Gastroesophageal sphincter (tissue), 4 donors: ENCODE measurements around the gene GLOD5. TPM values are rescaled to one million over a fixed set of nuclear protein-coding genes. Genes with fewer than 3 reads are reported as not detected.

Source experiments
- ATAC-seq: fragments of 150-250 bp; one replicate; pipeline ENCODE4 v1.9.1; 2016; ENCODE audit warnings: mild to moderate bottlenecking, moderate library complexity
- H3K27ac ChIP-seq, 4 donors: fragments of 200-600 bp; sonication (generic) in 3 of 4; 1 replicate in 3 of 4; 2 replicates in 1 of 4; pipeline ENCODE4 v1.5.1; 2016 to 2019
- H3K27me3 ChIP-seq: fragments of 200-600 bp; sonication (generic); one replicate; pipeline ENCODE4 v1.5.1; 2019
- H3K36me3 ChIP-seq, 2 donors: fragments of 200-600 bp; sonication (generic); one replicate each; pipeline ENCODE4 v1.5.1; 2019; ENCODE audit warnings: control low read depth in 1 of 2
- H3K4me1 ChIP-seq, 3 donors: fragments of 200-600 bp; sonication (generic); 1 replicate in 2 of 3; 2 replicates in 1 of 3; pipeline ENCODE4 v1.5.1; 2016 to 2019; ENCODE audit warnings: control low read depth in 2 of 3
- H3K4me3 ChIP-seq, 2 donors: fragments of 200-600 bp; sonication (generic); one replicate each; pipeline ENCODE4 v1.5.1; 2019; ENCODE audit warnings: mild to moderate bottlenecking in 1 of 2, moderate library complexity in 1 of 2
- H3K9me3 ChIP-seq, 3 donors: fragments of 200-600 bp; sonication (generic); one replicate each; pipeline ENCODE4 v1.5.1; 2017 to 2019; ENCODE audit warnings: control low read depth in 2 of 3
- EP300 ChIP-seq: sonication (generic); formaldehyde crosslinking; IDR thresholded peaks from one replicate; pipeline ENCODE4 v1.6.1; 2017; ENCODE audit warnings: antibody characterized with exemption, mild to moderate bottlenecking
- POLR2A ChIP-seq, 2 donors: fragments of 450-650 bp; IDR thresholded peaks; one replicate each; pipeline ENCODE4 v1.6.1; 2017; ENCODE audit warnings: antibody characterized with exemption in 2 of 2, mild to moderate bottlenecking in 2 of 2, moderate library complexity in 1 of 2
- POLR2AphosphoS5 ChIP-seq: sonication (generic); formaldehyde crosslinking; IDR thresholded peaks from one replicate; pipeline ENCODE4 v1.6.1; 2017; ENCODE audit warnings: antibody characterized with exemption
- WGBS, 2 donors: methylation state at CpG; one replicate each; pipeline ENCODE4 v1.1.5; 2018; ENCODE audit warnings: low coverage in 1 of 2; 5-methylcytosine and 5-hydroxymethylcytosine counted together
- total RNA-seq, 4 donors: library from RNA; depleted of rRNA; stranded (reverse); fragments of >200 nt; gene quantifications; one replicate each; pipeline ENCODE4 v1.1.0, GENCODE V29; 2016
- TF ChIP-seq, protein P1 (sequence below), 4 experiments: fragments of 200-600 bp in 2 of 4; fragments of 450-650 bp in 2 of 4; sonication (generic) in 1 of 4; IDR thresholded peaks; one replicate each; pipeline ENCODE4 v1.5.1; 2017 to 2019; ENCODE audit warnings: antibody characterized with exemption in 4 of 4, mild to moderate bottlenecking in 2 of 4, moderate library complexity in 2 of 4

Gene GLOD5
- total RNA-seq, 4 donors from 2014 or later, result not detected

DNA sequence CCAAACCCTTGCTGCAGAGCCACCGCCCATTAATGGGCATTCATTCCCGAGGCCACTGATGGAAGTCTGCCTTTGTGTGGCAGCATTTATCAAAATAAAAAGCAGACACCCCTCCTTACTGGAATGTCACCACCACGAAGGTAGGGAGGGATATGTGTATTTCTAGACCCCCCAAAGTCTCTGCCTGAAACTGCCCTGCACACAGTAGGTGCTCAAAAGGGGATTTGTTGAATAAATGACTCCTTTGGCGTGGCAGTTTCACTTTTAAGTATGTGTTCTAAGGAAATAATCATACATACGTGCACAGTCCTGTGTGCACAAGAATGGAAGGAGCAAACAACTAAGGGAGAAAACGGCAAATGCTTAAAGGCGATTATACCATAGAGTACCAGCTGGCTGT, 23.6 kb upstream of the GLOD5 start:
- peak overlapping the region; percentile 59 to 94 for H3K4me3 ChIP-seq
- WGBS, 2 donors, result 46% methylated on average over 6 of the region's 7 CpGs; no CpG with 5 or more reads in 1 of the 2 donors
- TF ChIP-seq, protein P1, sequence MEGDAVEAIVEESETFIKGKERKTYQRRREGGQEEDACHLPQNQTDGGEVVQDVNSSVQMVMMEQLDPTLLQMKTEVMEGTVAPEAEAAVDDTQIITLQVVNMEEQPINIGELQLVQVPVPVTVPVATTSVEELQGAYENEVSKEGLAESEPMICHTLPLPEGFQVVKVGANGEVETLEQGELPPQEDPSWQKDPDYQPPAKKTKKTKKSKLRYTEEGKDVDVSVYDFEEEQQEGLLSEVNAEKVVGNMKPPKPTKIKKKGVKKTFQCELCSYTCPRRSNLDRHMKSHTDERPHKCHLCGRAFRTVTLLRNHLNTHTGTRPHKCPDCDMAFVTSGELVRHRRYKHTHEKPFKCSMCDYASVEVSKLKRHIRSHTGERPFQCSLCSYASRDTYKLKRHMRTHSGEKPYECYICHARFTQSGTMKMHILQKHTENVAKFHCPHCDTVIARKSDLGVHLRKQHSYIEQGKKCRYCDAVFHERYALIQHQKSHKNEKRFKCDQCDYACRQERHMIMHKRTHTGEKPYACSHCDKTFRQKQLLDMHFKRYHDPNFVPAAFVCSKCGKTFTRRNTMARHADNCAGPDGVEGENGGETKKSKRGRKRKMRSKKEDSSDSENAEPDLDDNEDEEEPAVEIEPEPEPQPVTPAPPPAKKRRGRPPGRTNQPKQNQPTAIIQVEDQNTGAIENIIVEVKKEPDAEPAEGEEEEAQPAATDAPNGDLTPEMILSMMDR (IDR thresholded peaks at IDR 0.05), result no peak
- no peak for TF ChIP-seq EP300
- no peak for TF ChIP-seq POLR2A (IDR thresholded peaks at IDR 0.05)
- no peak for TF ChIP-seq POLR2AphosphoS5

DNA sequence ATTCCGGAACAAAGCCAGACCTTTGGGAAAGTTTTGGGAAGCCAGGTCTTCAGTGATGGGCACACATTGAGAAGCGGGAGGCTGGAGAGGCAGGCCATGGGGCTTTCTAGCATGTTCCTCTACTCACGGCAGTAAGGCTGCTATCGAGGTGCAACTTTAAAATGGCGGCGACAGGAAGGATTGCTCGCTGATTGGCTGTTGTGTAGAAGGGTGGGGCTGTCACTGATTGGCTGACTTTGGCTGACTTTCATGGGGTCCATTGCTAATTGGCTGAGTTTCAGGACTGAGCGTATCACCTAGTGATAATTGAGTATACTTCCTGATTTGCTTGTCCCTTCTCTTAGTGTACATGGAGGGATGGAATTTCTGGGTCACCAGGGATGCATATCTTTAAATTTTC, 19.7 kb upstream of the GLOD5 start:
- H3K9me3 ChIP-seq, result no peaks in the 10 kb centered on the region
- no peak for ATAC-seq
- TF ChIP-seq POLR2A (IDR thresholded peaks at IDR 0.05) (no peak), EP300 (no peak)
- TF ChIP-seq, protein P1 (IDR thresholded peaks at IDR 0.05), result no peak
- H3K27me3 ChIP-seq, result no peaks in the 10 kb centered on the region
- H3K36me3 ChIP-seq, result no peaks in the 10 kb centered on the region
- 89 to 98% methylated on average over 7 of the region's 8 CpGs for WGBS, 2 donors
- peaks cover 0 to 6% (median 0%) of the 10 kb centered on the region in 3 donors for H3K4me1 ChIP-seq
- no peak overlapping the region for H3K4me3 ChIP-seq
- no peak overlapping the region for H3K27ac ChIP-seq

More for the DNA sequence above, 23.6 kb upstream of the GLOD5 start:
- Histone ChIP-seq H3K27ac (peak overlapping the region; percentile 84 to 97 (median 92)), H3K4me1 (peaks cover 0 to 12% (median 0%) of the 10 kb centered on the region in 3 donors), H3K27me3 (no peaks in the 10 kb centered on the region), H3K9me3 (no peaks in the 10 kb centered on the region), H3K36me3 (no peaks in the 10 kb centered on the region)
- ATAC-seq, result no peak

DNA sequence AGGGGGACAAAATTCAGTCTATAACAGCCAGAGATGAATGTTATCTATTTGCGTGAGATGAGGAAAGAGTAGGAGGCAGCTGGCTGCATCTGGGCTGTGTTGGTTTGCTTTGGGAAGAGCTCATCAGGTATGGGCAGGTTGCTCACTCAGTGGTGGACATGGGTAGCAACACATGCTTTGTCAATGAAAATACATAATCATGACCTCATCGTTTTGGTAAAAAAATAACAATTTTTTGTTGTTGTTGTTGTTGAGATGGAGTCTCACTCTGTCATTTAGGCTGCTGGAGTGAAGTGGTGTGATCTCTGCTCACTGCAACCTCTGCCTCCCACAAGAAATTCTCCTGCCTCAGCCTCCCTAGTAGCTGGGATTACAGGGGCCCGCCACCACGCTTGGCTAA, 16.3 kb upstream of the GLOD5 start:
- H3K27me3 ChIP-seq, result no peaks in the 10 kb centered on the region
- no peak for ATAC-seq
- no peak overlapping the region for H3K27ac ChIP-seq
- no peak overlapping the region for H3K4me3 ChIP-seq
- no peaks in the 10 kb centered on the region for H3K4me1 ChIP-seq
- H3K36me3 ChIP-seq, result no peaks in the 10 kb centered on the region
- no peaks in the 10 kb centered on the region for H3K9me3 ChIP-seq
- TF ChIP-seq, protein P1 (IDR thresholded peaks at IDR 0.05), result no peak
- no peak for TF ChIP-seq EP300
- no peak for TF ChIP-seq POLR2AphosphoS5
- WGBS, 2 donors, result 73% methylated on average over 3 of the region's 4 CpGs; no CpG with 5 or more reads in 1 of the 2 donors

DNA sequence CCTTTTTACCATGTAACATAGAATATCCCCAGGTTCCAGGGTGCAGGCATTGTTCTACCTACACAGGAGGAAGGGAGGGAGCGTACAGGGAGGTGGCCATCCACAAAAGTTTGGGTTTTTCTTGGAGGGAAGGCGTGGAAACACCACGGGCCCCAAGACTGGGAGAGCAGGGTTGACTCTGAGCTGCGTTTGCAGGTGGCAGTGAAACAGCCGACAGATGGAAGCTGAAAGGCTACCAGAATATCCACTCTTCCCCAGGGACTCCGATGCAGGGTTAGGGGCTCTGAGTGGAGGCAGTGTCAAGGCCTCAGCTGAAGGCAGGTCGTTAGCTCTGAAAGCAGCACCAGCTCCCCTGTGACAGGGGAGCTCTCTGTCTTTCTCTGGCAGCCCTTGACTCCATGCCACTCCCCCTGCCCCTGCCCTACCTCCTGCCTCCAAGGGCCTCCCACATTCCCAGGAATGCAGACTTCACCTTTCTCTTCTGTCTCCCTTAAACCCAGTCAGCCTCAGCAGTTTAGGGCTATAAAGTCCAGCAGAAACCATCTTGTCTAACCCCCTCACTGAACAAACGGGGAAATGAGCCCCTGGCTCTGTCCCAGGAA, 14.0 kb upstream of the GLOD5 start:
- ATAC-seq, result no peak
- no peak overlapping the region for H3K27ac ChIP-seq
- no peak overlapping the region for H3K4me3 ChIP-seq
- H3K36me3 ChIP-seq, result no peaks in the 10 kb centered on the region
- TF ChIP-seq, protein P1 (IDR thresholded peaks at IDR 0.05), result no peak
- TF ChIP-seq EP300, result no peak
- no peak for TF ChIP-seq POLR2AphosphoS5
- no peak for TF ChIP-seq POLR2A (IDR thresholded peaks at IDR 0.05)
- no peaks in the 10 kb centered on the region for H3K27me3 ChIP-seq
- 47 to 80% methylated on average over 1 to 2 of the region's 8 CpGs for WGBS, 2 donors
- no peaks in the 10 kb centered on the region for H3K4me1 ChIP-seq
- H3K9me3 ChIP-seq, result no peaks in the 10 kb centered on the region

DNA sequence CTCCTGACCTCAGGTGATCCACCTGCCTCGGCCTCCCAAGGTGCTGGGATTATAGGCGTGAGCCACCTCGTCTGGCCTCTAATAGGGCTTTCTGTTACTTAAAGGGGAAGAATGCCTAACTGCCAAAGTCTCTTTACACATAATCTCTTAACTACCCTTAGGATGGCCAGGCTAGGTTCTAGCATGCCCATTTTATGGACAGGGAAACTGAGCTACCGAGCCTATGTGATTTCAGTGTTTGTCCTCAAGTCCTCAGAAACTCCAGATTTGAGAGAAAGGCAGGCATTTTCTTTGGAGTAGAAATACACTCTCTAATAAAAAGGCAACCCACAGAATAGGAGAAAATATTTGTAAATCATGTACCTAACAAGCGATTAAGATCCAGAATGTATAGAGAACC, 12.4 kb upstream of the GLOD5 start:
- Histone ChIP-seq H3K4me3 (no peak overlapping the region), H3K4me1 (no peaks in the 10 kb centered on the region), H3K27me3 (no peaks in the 10 kb centered on the region), H3K27ac (no peak overlapping the region), H3K36me3 (no peaks in the 10 kb centered on the region), H3K9me3 (no peaks in the 10 kb centered on the region)
- no peak for TF ChIP-seq POLR2AphosphoS5
- TF ChIP-seq, protein P1 (IDR thresholded peaks at IDR 0.05), result no peak
- no peak for TF ChIP-seq EP300
- TF ChIP-seq POLR2A (IDR thresholded peaks at IDR 0.05), result no peak
- ATAC-seq, result no peak
- 85% methylated on average over 4 of the region's 5 CpGs; no CpG with 5 or more reads in 1 of the 2 donors for WGBS, 2 donors
